ENCODE measurements around the gene ATP5F1B. TPM values are rescaled to one million over a fixed set of nuclear protein-coding genes. Genes with fewer than 3 reads are reported as not detected.

Gene ATP5F1B
- total and polyA plus RNA-seq, 3 donors from 2014 or later, result 342 to 666 (median 387) TPM

- H3K36me3 ChIP-seq (ENCODE audit: low read depth, missing control alignments), result no peaks in the 10 kb centered on the region
- peak overlapping the region; percentile 100 for H3K27ac ChIP-seq
- peak; percentile 76 for DNase-seq
- no peaks in the 10 kb centered on the region for H3K27me3 ChIP-seq
- WGBS, 2 donors, result 0% methylated on average over 35 to 61 of the region's 62 CpGs
- H3K4me3 ChIP-seq, result peak overlapping the region; percentile 97 to 99
- peaks cover 26% of the 10 kb centered on the region for H3K4me1 ChIP-seq
- no peaks in the 10 kb centered on the region for H3K9me3 ChIP-seq
- intact Hi-C loops (cut with DNase I; ENCODE audit: low total_unique reads), result no loop called here
- TF ChIP-seq POLR2A (IDR thresholded peaks at IDR 0.05), result no peak
- no peak for TF ChIP-seq CTCF (IDR thresholded peaks at IDR 0.05)
These were observed 41.7 kb upstream of the ATP5F1B start for GRCh38 chr12:56687223-56688128.

GRCh38 chr12:56684745-56685359, 39.1 kb upstream of the ATP5F1B start:
- H3K4me1 ChIP-seq, result peaks cover 30% of the 10 kb centered on the region
- H3K27me3 ChIP-seq, result no peaks in the 10 kb centered on the region
- peak overlapping the region; percentile 70 to 100 for H3K27ac ChIP-seq
- intact Hi-C loops (cut with DNase I; ENCODE audit: low total_unique reads), result no loop called here
- H3K4me3 ChIP-seq, result peak overlapping the region in 1 of 2 donors; percentile 18
- H3K36me3 ChIP-seq (ENCODE audit: low read depth, missing control alignments), result no peaks in the 10 kb centered on the region
- DNase-seq, result no peak
- TF ChIP-seq POLR2A (IDR thresholded peaks at IDR 0.05) (no peak), CTCF (IDR thresholded peaks at IDR 0.05) (no peak)
- H3K9me3 ChIP-seq, result no peaks in the 10 kb centered on the region
- 8 to 13% methylated on average over 8 of the region's 8 CpGs for WGBS, 2 donors

GRCh38 chr12:56682323-56682722, 36.5 kb upstream of the ATP5F1B start:
- DNase-seq, result no peak
- H3K9me3 ChIP-seq, result no peaks in the 10 kb centered on the region
- no peak overlapping the region for H3K27ac ChIP-seq
- peaks cover 30% of the 10 kb centered on the region for H3K4me1 ChIP-seq
- H3K27me3 ChIP-seq, result no peaks in the 10 kb centered on the region
- TF ChIP-seq POLR2A (IDR thresholded peaks at IDR 0.05), result no peak
- TF ChIP-seq CTCF (IDR thresholded peaks at IDR 0.05), result no peak
- H3K4me3 ChIP-seq, result no peak overlapping the region
- WGBS, 2 donors, result 42 to 73% methylated on average over 6 of the region's 6 CpGs
- no peaks in the 10 kb centered on the region for H3K36me3 ChIP-seq (ENCODE audit: low read depth, missing control alignments)
- intact Hi-C loops (cut with DNase I; ENCODE audit: low total_unique reads), result no loop called here

- Histone ChIP-seq H3K27ac (no peak overlapping the region), H3K4me1 (peaks cover 33% of the 10 kb centered on the region), H3K9me3 (no peaks in the 10 kb centered on the region), H3K27me3 (no peaks in the 10 kb centered on the region), H3K36me3 (ENCODE audit: low read depth, missing control alignments) (no peaks in the 10 kb centered on the region), H3K4me3 (no peak overlapping the region)
- DNase-seq, result no peak
- intact Hi-C loops (cut with DNase I; ENCODE audit: low total_unique reads), result no loop called here
- 73 to 81% methylated on average over 13 of the region's 13 CpGs for WGBS, 2 donors
- TF ChIP-seq CTCF (IDR thresholded peaks at IDR 0.05), result no peak
- TF ChIP-seq POLR2A (IDR thresholded peaks at IDR 0.05), result no peak
These were observed 34.2 kb upstream of the ATP5F1B start for GRCh38 chr12:56679883-56680575.

All from testis (tissue), 3 donors.